Peyer's patch (tissue), 4 donors: ENCODE results near the gene CNRIP1. TPM values are rescaled to one million over a fixed set of nuclear protein-coding genes. Genes with fewer than 3 reads are reported as not detected.
A peak's percentile ranks its signal among the peaks of the same experiment; 100 is the strongest.
"Not testable (repeated sequence)": the region's sequence is repeated elsewhere in the genome, so short reads cannot be mapped to it uniquely, and the experiment has no call there.

Experiments
- DNase-seq, 3 donors: peaks; one replicate each; pipeline ENCODE4 v3.0.0-alpha.2; 2017 to 2019
- H3K27ac ChIP-seq, 4 donors: fragments of 200-600 bp; sonication (generic); one replicate each; pipeline ENCODE4 v1.5.1; 2016 to 2019
- H3K27me3 ChIP-seq, 2 donors: fragments of 200-600 bp; sonication (generic); one replicate each; pipeline ENCODE4 v1.5.1; 2019
- H3K36me3 ChIP-seq, 3 donors: fragments of 200-600 bp; sonication (generic); one replicate each; pipeline ENCODE4 v1.5.1; 2016 to 2019
- H3K4me1 ChIP-seq, 4 donors: fragments of 200-600 bp; sonication (generic); one replicate each; pipeline ENCODE4 v1.5.1; 2016 to 2019
- H3K4me3 ChIP-seq, 4 donors: fragments of 200-600 bp; sonication (generic); 1 replicate in 3 of 4; 2 replicates in 1 of 4; pipeline ENCODE4 v1.5.1; 2016 to 2019; ENCODE audit warnings: mild to moderate bottlenecking in 1 of 4
- H3K9me3 ChIP-seq, 4 donors: fragments of 200-600 bp; sonication (generic); one replicate each; pipeline ENCODE4 v1.5.1; 2016 to 2019; ENCODE audit warnings: mild to moderate bottlenecking in 1 of 4
- POLR2A ChIP-seq, 2 donors: fragments of 450-650 bp; IDR thresholded peaks; one replicate each; pipeline ENCODE4 v1.5.1; 2017; ENCODE audit warnings: antibody characterized with exemption in 2 of 2, mild to moderate bottlenecking in 2 of 2, moderate library complexity in 2 of 2
- total RNA-seq, 4 donors: library from RNA; depleted of rRNA; stranded (reverse); fragments of >200 nt; gene quantifications; one replicate each; pipeline ENCODE4 v1.1.0, GENCODE V29; 2016
- TF ChIP-seq, protein P1 (sequence below), 6 experiments: fragments of 450-650 bp in 4 of 6; fragments of 200-600 bp in 2 of 6; sonication (generic) in 1 of 6; IDR thresholded peaks; one replicate each; pipeline ENCODE4 v1.5.1; 2017 to 2019; ENCODE audit warnings: antibody characterized with exemption in 6 of 6, mild to moderate bottlenecking in 3 of 6, moderate library complexity in 1 of 6

Gene CNRIP1
- total RNA-seq, 4 donors from 2014 or later = 2.1 to 21.5 (median 4.8) TPM

DNA sequence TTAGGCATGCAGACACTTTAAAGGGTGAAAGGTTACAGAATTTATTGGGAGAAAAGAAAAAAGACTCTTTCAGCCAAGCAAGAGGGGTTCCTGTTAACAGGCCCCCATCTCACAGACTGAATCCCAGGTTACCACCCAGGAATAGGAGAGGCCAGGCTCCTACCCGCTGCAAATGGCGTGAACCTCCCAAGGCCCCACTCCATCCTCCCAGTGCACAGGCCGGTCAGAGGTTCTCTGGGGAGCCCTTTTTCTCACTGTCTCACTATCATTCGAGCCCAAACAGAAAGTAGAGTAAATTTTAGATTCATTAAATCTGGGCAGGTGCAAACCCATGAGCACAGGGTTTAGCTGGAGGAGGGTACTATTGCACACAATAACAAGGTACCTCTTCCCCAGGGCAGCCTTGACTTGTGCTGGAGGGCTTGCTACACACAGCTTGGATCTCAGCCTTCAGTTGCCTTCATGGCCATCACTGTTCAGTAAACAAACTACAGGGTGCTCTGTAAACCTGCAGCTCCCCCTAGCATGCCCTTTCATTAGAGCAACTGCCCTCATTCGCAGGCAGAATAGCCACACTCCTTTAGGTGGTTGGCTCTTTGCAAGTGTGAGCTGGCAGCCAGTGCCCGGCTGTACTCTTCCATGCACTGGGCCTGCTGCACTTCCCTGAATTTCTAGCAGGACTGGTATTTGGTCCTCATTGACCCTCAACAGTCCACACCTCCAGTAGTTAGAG lies 38.0 kb upstream of the CNRIP1 start:
- no peaks in the 10 kb centered on the region for H3K27me3 ChIP-seq
- no peaks in the 10 kb centered on the region for H3K36me3 ChIP-seq
- no peaks in the 10 kb centered on the region for H3K9me3 ChIP-seq
- H3K4me3 ChIP-seq = no peak overlapping the region
- H3K4me1 ChIP-seq = no peaks in the 10 kb centered on the region
- DNase-seq = peak in 2 of 3 donors; percentile 32 to 62
- no peak overlapping the region for H3K27ac ChIP-seq
- TF ChIP-seq POLR2A (IDR thresholded peaks at IDR 0.05) = no peak
- TF ChIP-seq, protein P1, sequence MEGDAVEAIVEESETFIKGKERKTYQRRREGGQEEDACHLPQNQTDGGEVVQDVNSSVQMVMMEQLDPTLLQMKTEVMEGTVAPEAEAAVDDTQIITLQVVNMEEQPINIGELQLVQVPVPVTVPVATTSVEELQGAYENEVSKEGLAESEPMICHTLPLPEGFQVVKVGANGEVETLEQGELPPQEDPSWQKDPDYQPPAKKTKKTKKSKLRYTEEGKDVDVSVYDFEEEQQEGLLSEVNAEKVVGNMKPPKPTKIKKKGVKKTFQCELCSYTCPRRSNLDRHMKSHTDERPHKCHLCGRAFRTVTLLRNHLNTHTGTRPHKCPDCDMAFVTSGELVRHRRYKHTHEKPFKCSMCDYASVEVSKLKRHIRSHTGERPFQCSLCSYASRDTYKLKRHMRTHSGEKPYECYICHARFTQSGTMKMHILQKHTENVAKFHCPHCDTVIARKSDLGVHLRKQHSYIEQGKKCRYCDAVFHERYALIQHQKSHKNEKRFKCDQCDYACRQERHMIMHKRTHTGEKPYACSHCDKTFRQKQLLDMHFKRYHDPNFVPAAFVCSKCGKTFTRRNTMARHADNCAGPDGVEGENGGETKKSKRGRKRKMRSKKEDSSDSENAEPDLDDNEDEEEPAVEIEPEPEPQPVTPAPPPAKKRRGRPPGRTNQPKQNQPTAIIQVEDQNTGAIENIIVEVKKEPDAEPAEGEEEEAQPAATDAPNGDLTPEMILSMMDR (IDR thresholded peaks at IDR 0.05) = peak in 2 of 6 experiments; percentile 22 to 28

DNA sequence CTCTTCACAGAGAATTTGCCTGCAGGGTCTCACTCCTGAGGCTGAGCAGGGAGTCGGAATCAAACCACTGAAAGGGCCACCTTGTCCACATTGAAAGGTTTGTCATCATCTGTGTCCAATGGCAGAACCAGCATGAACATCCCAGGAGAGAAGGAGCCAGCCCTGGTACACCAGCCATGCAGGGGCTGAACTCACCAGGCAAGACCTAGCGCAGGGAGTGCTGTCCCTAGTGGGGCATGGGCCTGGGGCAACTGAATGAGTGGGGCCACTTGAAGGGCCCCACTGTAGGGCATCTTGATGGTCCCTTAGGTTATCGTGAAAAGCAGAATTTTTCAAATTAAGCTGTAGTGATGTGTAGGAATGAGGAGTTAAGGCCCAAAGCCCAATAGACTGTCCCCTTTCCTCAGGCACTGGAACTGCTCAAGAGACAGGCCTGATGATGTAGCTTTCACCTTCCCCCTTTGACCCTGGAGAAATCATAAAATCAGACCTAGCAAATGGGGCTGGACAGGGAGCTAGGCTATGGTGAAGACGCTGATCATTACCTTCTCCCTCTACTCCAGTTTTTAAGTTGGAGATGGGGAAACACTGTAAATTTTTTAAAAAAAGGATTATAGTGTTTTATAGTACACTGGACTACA lies 37.0 kb upstream of the CNRIP1 start:
- Histone ChIP-seq H3K4me1 (no peaks in the 10 kb centered on the region), H3K27me3 (no peaks in the 10 kb centered on the region), H3K9me3 (no peaks in the 10 kb centered on the region), H3K27ac (no peak overlapping the region), H3K4me3 (no peak overlapping the region), H3K36me3 (no peaks in the 10 kb centered on the region)
- TF ChIP-seq, protein P1 (IDR thresholded peaks at IDR 0.05) = no peak
- no peak for TF ChIP-seq POLR2A (IDR thresholded peaks at IDR 0.05)
- DNase-seq = no peak

DNA sequence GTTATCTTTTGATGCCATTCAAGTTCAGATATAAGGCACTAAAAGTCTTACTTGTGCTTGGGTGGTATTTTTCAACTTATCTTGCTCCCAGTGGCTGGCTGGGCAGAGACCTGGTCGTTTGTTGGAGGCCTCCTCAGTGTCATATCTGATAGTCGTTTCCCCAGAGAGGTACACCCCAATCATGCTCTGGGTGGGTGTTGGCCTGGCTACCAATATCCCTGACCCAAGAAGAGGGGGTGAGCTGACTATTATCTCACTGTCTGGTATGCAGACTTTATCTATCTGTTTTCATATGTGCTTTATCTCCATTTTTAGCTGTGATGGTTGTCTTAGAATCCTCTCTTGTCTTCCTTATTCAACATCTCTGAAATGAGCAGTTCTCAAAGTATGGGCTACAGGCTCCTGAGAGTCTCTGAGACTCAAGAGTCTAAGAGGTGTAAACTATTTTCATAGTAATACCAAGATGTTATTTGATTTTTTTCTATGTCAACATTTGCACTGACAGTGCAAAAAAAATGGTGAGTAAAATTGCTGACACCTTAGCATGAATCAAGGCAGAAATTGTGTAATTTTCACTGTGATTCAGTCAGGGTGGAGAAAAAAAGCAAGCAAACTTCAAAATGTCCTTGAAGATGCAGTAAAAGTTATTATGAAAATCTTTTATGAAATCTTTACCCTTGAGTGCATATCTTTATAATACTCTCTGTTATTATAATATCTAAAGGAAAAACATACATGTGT lies 33.1 kb upstream of the CNRIP1 start:
- H3K9me3 ChIP-seq = no peaks in the 10 kb centered on the region
- no peak for DNase-seq
- no peaks in the 10 kb centered on the region for H3K4me1 ChIP-seq
- TF ChIP-seq POLR2A (IDR thresholded peaks at IDR 0.05) = no peak
- H3K36me3 ChIP-seq = no peaks in the 10 kb centered on the region
- H3K4me3 ChIP-seq = no peak overlapping the region
- H3K27ac ChIP-seq = no peak overlapping the region
- H3K27me3 ChIP-seq = no peaks in the 10 kb centered on the region

DNA sequence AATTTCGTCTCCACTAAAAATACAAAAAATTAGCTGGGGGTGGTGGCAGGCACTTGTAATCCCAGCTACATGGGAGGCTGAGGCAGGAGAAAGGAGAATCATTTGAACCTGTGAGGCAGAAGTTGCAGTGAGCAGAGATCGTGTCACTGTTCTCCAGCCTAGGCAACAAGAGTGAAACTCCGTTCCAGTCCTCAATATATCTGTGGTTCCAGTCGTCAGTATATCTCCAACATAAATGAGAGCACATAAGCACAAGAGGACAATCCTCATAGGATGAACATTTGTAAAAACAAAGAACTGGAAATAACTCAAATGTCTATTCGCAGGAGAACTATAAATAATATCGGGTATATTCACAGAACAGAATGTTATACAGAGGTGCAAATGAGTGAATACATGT lies 32.2 kb upstream of the CNRIP1 start:
- no peaks in the 10 kb centered on the region for H3K36me3 ChIP-seq
- H3K27me3 ChIP-seq = no peaks in the 10 kb centered on the region
- no peak for DNase-seq
- TF ChIP-seq, protein P1 (IDR thresholded peaks at IDR 0.05) = no peak
- no peak for TF ChIP-seq POLR2A (IDR thresholded peaks at IDR 0.05)
- H3K4me1 ChIP-seq = no peaks in the 10 kb centered on the region
- no peak overlapping the region for H3K4me3 ChIP-seq
- H3K9me3 ChIP-seq = no peaks in the 10 kb centered on the region
- H3K27ac ChIP-seq = no peak overlapping the region

DNA sequence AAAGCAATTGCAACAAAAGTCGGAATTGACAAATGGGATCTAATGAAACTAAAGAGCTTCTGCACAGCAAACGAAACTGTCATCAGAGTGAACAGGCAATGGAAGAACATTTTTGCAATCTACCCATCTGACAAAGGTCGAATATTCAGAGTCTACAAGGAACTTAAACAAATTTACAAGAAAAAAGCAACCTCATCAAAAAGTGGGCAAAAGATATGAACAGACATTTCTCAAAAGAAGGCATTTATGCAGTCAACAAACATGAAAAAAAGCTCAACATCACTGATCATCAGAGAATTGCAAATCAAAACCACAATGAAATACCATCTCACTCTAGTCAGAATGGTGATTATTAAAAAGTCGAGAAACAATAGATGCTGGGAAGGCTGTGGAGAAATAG lies 29.3 kb upstream of the CNRIP1 start:
- not testable (repeated sequence) for H3K4me3 ChIP-seq, DNase-seq, H3K36me3 ChIP-seq, H3K9me3 ChIP-seq, H3K27ac ChIP-seq, H3K27me3 ChIP-seq, H3K4me1 ChIP-seq

DNA sequence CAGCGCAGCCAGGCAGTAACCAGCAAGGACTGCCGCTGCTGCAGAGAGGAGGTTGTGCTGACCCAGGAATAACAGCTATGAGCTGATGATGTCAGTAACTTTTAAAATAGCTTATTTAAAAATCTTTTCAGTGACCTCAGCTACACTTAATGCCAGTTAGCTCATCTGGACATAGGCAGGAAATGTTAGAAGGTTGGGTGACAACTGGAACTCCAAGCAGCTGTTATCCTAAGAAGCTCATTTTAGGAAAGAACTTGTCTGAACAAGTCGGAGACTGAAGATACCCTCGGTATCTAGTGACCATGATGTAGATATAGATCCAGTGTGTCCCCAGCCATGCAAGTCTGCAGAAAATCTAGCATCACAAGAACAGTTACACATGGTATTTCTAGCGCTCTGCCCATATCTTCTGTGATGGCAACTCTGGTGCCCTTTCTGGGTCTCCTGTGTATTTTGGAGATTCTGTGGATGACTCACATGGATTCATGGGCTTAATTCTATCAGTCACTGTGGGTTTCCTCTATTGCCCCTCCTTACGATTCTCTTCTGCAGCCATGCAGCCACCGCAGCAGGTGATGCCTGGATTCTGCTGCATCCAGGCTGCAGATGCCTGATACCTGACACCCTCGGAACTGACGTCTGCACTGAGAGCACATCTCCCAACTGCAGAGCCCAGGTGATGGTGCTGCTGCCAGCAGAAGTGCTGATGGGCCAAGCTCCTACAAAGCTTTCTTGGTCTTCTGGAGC lies 25.6 kb upstream of the CNRIP1 start:
- Histone ChIP-seq H3K36me3 (no peaks in the 10 kb centered on the region), H3K4me1 (no peaks in the 10 kb centered on the region), H3K27ac (no peak overlapping the region), H3K4me3 (no peak overlapping the region), H3K9me3 (no peaks in the 10 kb centered on the region), H3K27me3 (no peaks in the 10 kb centered on the region)
- DNase-seq = no peak
- TF ChIP-seq, protein P1 (IDR thresholded peaks at IDR 0.05) = no peak
- no peak for TF ChIP-seq POLR2A (IDR thresholded peaks at IDR 0.05)
